ENCODE results near the gene MUC2.

MUC2 gene

GRCh38 chr11:1035577-1036283 lies 38.9 kb upstream of the MUC2 start:
- Histone ChIP-seq H3K36me3 (ENCODE audit: insufficient read depth, low read length) (no peaks in the 10 kb centered on the region), H3K4me3 (no peak overlapping the region), H3K27ac (no peak overlapping the region), H3K9ac (ENCODE audit: insufficient read length) (no peak overlapping the region), H3K9me3 (ENCODE audit: low read depth, low read length) (no peaks in the 10 kb centered on the region)
- DNase-seq (ENCODE audit: low read depth, low spot score): no peak
- TF ChIP-seq EZH2 (IDR thresholded peaks at IDR 0.05): no peak
- TF ChIP-seq FOXP2 (optimal IDR thresholded peaks at IDR 0.05; ENCODE audit: control extremely low read depth, extremely low read length, insufficient read depth): no peak
- TF ChIP-seq POLR2AphosphoS5 (IDR thresholded peaks at IDR 0.05; ENCODE audit: borderline replicate concordance, low read depth, low read length): no peak

GRCh38 chr11:1036303-1036923 lies 38.3 kb upstream of the MUC2 start, which contains the start of gene MUC6:
Gene MUC6 (minus strand): TSS chr11:1036718. CDS start chr11:1036655, 63 bp downstream.
- TF ChIP-seq FOXP2 (optimal IDR thresholded peaks at IDR 0.05; ENCODE audit: control extremely low read depth, extremely low read length, insufficient read depth) (no peak), POLR2AphosphoS5 (IDR thresholded peaks at IDR 0.05; ENCODE audit: borderline replicate concordance, low read depth, low read length) (no peak), EZH2 (IDR thresholded peaks at IDR 0.05) (no peak)
- DNase-seq (ENCODE audit: low read depth, low spot score): no peak
- H3K4me3 ChIP-seq: no peak within 1 kb of the TSS
- no peaks in the 10 kb centered on the region for H3K36me3 ChIP-seq (ENCODE audit: insufficient read depth, low read length)
- H3K9ac ChIP-seq (ENCODE audit: insufficient read length): no peak within 1 kb of the TSS
- no peak within 1 kb of the TSS for H3K27ac ChIP-seq
- no peaks in the 10 kb centered on the region for H3K9me3 ChIP-seq (ENCODE audit: low read depth, low read length)

- Histone ChIP-seq H3K36me3 (ENCODE audit: insufficient read depth, low read length) (no peaks in the 10 kb centered on the region), H3K9me3 (ENCODE audit: low read depth, low read length) (no peaks in the 10 kb centered on the region), H3K9ac (ENCODE audit: insufficient read length) (no peak overlapping the region), H3K4me3 (no peak overlapping the region), H3K27ac (no peak overlapping the region)
- DNase-seq (ENCODE audit: low read depth, low spot score): no peak
- TF ChIP-seq EZH2 (IDR thresholded peaks at IDR 0.05) (no peak), FOXP2 (optimal IDR thresholded peaks at IDR 0.05; ENCODE audit: control extremely low read depth, extremely low read length, insufficient read depth) (no peak), POLR2AphosphoS5 (IDR thresholded peaks at IDR 0.05; ENCODE audit: borderline replicate concordance, low read depth, low read length) (no peak)
Measured at GRCh38 chr11:1036931-1037330, 37.7 kb upstream of the MUC2 start.

- no peak for DNase-seq (ENCODE audit: low read depth, low spot score)
- H3K27ac ChIP-seq: no peak overlapping the region
- H3K4me3 ChIP-seq: no peak overlapping the region
- TF ChIP-seq FOXP2 (optimal IDR thresholded peaks at IDR 0.05; ENCODE audit: control extremely low read depth, extremely low read length, insufficient read depth): no peak
- no peak for TF ChIP-seq EZH2 (IDR thresholded peaks at IDR 0.05)
- TF ChIP-seq POLR2AphosphoS5 (IDR thresholded peaks at IDR 0.05; ENCODE audit: borderline replicate concordance, low read depth, low read length): no peak
- no peak overlapping the region for H3K9ac ChIP-seq (ENCODE audit: insufficient read length)
- no peaks in the 10 kb centered on the region for H3K9me3 ChIP-seq (ENCODE audit: low read depth, low read length)
- H3K36me3 ChIP-seq (ENCODE audit: insufficient read depth, low read length): no peaks in the 10 kb centered on the region
Measured at GRCh38 chr11:1037506-1038055, 37.1 kb upstream of the MUC2 start.

- H3K36me3 ChIP-seq (ENCODE audit: insufficient read depth, low read length): no peaks in the 10 kb centered on the region
- no peak for DNase-seq (ENCODE audit: low read depth, low spot score)
- H3K9ac ChIP-seq (ENCODE audit: insufficient read length): no peak overlapping the region
- no peaks in the 10 kb centered on the region for H3K9me3 ChIP-seq (ENCODE audit: low read depth, low read length)
- TF ChIP-seq POLR2AphosphoS5 (IDR thresholded peaks at IDR 0.05; ENCODE audit: borderline replicate concordance, low read depth, low read length) (no peak), FOXP2 (optimal IDR thresholded peaks at IDR 0.05; ENCODE audit: control extremely low read depth, extremely low read length, insufficient read depth) (no peak), EZH2 (IDR thresholded peaks at IDR 0.05) (no peak)
- H3K27ac ChIP-seq: no peak overlapping the region
- no peak overlapping the region for H3K4me3 ChIP-seq
Measured at GRCh38 chr11:1038361-1038760, 36.3 kb upstream of the MUC2 start.

GRCh38 chr11:1038921-1039320 lies 35.8 kb upstream of the MUC2 start:
- Histone ChIP-seq H3K4me3 (no peak overlapping the region), H3K9me3 (ENCODE audit: low read depth, low read length) (no peaks in the 10 kb centered on the region), H3K36me3 (ENCODE audit: insufficient read depth, low read length) (no peaks in the 10 kb centered on the region), H3K27ac (no peak overlapping the region), H3K9ac (ENCODE audit: insufficient read length) (no peak overlapping the region)
- TF ChIP-seq FOXP2 (optimal IDR thresholded peaks at IDR 0.05; ENCODE audit: control extremely low read depth, extremely low read length, insufficient read depth): no peak
- TF ChIP-seq EZH2 (IDR thresholded peaks at IDR 0.05): no peak
- no peak for TF ChIP-seq POLR2AphosphoS5 (IDR thresholded peaks at IDR 0.05; ENCODE audit: borderline replicate concordance, low read depth, low read length)
- DNase-seq (ENCODE audit: low read depth, low spot score): no peak

GRCh38 chr11:1039481-1040427 lies 34.9 kb upstream of the MUC2 start:
- DNase-seq (ENCODE audit: low read depth, low spot score): no peak
- Histone ChIP-seq H3K36me3 (ENCODE audit: insufficient read depth, low read length) (no peaks in the 10 kb centered on the region), H3K27ac (no peak overlapping the region), H3K4me3 (no peak overlapping the region), H3K9me3 (ENCODE audit: low read depth, low read length) (no peaks in the 10 kb centered on the region), H3K9ac (ENCODE audit: insufficient read length) (no peak overlapping the region)
- TF ChIP-seq EZH2 (IDR thresholded peaks at IDR 0.05): no peak
- no peak for TF ChIP-seq FOXP2 (optimal IDR thresholded peaks at IDR 0.05; ENCODE audit: control extremely low read depth, extremely low read length, insufficient read depth)
- TF ChIP-seq POLR2AphosphoS5 (IDR thresholded peaks at IDR 0.05; ENCODE audit: borderline replicate concordance, low read depth, low read length): no peak

Measured in SK-N-MC (cell line).